Panc1 (cell line): ENCODE results near the gene IFI6. TPM values are rescaled to one million over a fixed set of nuclear protein-coding genes. Genes with fewer than 3 reads are reported as not detected.

Source experiments
- ATAC-seq: fragments of 200-7000 bp; cut with Tn5 transposase; 2 replicates; pipeline ENCODE4 v1.9.1; 2020; ENCODE audit warnings: mild to moderate bottlenecking, moderate library complexity
- BruUV-seq: library from RNA; stranded (reverse); fragments of 400-500 nt; replicated peaks from 2 replicates; lab custom pipeline; 2021; lab: Mats Ljungman, UMichigan
- CTCF ChIA-PET: fragments of 300-600 bp; sonication (Branson Sonifier 250); formaldehyde crosslinking; loops from one replicate; lab custom pipeline; 2022; ENCODE audit warnings: antibody characterized with exemption; lab: Charles Lee
- POLR2A ChIA-PET: fragments of 300-600 bp; sonication (Branson Sonifier 250); formaldehyde crosslinking; loops from one replicate; lab custom pipeline; 2022; ENCODE audit warnings: antibody characterized with exemption; lab: Charles Lee
- DNase-seq: peaks from one replicate; pipeline ENCODE4 v3.0.0-alpha.2; 2010; ENCODE audit warnings: low read depth, low spot score
- H3K27ac ChIP-seq: 2 replicates; pipeline ENCODE4 v1.5.1; 2011; ENCODE audit warnings: mild to moderate bottlenecking, low read length, inconsistent platforms
- H3K27me3 ChIP-seq: fragments of 200-500 bp; sonication (Bioruptor generic); 2 replicates; pipeline ENCODE4 v1.6.0; 2014; ENCODE audit warnings: low read length, inconsistent platforms; ENCODE audit not compliant: control insufficient read depth, insufficient read depth
- H3K36me3 ChIP-seq: fragments of 200-500 bp; sonication (Bioruptor generic); 2 replicates; pipeline ENCODE4 v1.5.1; 2014; ENCODE audit warnings: inconsistent platforms, mild to moderate bottlenecking, low read length, moderate library complexity; ENCODE audit not compliant: control insufficient read depth, insufficient read depth
- H3K4me1 ChIP-seq: 2 replicates; pipeline ENCODE4 v1.5.1; 2011; ENCODE audit warnings: inconsistent platforms, mild to moderate bottlenecking, low read length, moderate library complexity; ENCODE audit not compliant: control insufficient read depth, insufficient read depth
- H3K4me3 ChIP-seq, 2 experiments: 2 replicates each; pipeline ENCODE4 v1.5.1; 2011 to 2012; ENCODE audit warnings: low read depth in 2 of 2, low read length in 2 of 2, mild to moderate bottlenecking in 2 of 2, inconsistent platforms in 1 of 2, moderate library complexity in 1 of 2
- H3K9me3 ChIP-seq: fragments of 200-500 bp; sonication (Bioruptor generic); 2 replicates; pipeline ENCODE4 v1.5.1; 2014; ENCODE audit warnings: low read depth, mild to moderate bottlenecking, inconsistent platforms, low read length, moderate library complexity; ENCODE audit not compliant: control insufficient read depth, insufficient read depth
- CTCF ChIP-seq: fragments of 450-650 bp; IDR thresholded peaks from 2 replicates; pipeline ENCODE4 v1.5.1; 2017; ENCODE audit warnings: mild to moderate bottlenecking
- POLR2AphosphoS5 ChIP-seq: IDR thresholded peaks from 2 replicates; pipeline ENCODE4 v1.6.1; 2012; ENCODE audit warnings: mild to moderate bottlenecking, low read depth, low read length, moderate library complexity
- SIN3A ChIP-seq: IDR thresholded peaks from 2 replicates; pipeline ENCODE4 v1.6.1; 2012; ENCODE audit warnings: low read depth, mild to moderate bottlenecking, low read length, moderate library complexity, borderline replicate concordance; ENCODE audit not compliant: insufficient read depth
- TCF7L2 ChIP-seq: IDR thresholded peaks from 2 replicates; pipeline ENCODE4 v1.6.1; 2011; ENCODE audit warnings: mild to moderate bottlenecking, low read depth, low read length, inconsistent platforms
- in situ Hi-C: cut with HindIII; loops from 2 replicates; pipeline ENCODE4 v1.10.0; 2016; ENCODE audit warnings: low sequenced_read_pairs, low pct_unique_long_range_greater_than_20kb
- intact Hi-C: fragments of 100-400 bp; cut with micrococcal nuclease; formaldehyde crosslinking; loops from one replicate; pipeline ENCODE4 v1.10.0; 2022; ENCODE audit not compliant: unreplicated experiment
- total RNA-seq: library from RNA; stranded (reverse); gene quantifications from one replicate; pipeline ENCODE4 v1.2.1, GENCODE V29; 2021; ENCODE audit not compliant: unreplicated experiment
- TF ChIP-seq, protein P1 (sequence below), 2 experiments: IDR thresholded peaks; 2 replicates each; pipeline ENCODE4 v1.6.1; 2011 to 2012; ENCODE audit warnings: low read depth in 2 of 2, control low read depth in 1 of 2, low read length in 1 of 2, mild to moderate bottlenecking in 1 of 2, moderate library complexity in 1 of 2; ENCODE audit not compliant: insufficient read depth in 1 of 2

IFI6 gene
- total RNA-seq, 1 experiment from 2014 or later, result 39.1 TPM

DNA sequence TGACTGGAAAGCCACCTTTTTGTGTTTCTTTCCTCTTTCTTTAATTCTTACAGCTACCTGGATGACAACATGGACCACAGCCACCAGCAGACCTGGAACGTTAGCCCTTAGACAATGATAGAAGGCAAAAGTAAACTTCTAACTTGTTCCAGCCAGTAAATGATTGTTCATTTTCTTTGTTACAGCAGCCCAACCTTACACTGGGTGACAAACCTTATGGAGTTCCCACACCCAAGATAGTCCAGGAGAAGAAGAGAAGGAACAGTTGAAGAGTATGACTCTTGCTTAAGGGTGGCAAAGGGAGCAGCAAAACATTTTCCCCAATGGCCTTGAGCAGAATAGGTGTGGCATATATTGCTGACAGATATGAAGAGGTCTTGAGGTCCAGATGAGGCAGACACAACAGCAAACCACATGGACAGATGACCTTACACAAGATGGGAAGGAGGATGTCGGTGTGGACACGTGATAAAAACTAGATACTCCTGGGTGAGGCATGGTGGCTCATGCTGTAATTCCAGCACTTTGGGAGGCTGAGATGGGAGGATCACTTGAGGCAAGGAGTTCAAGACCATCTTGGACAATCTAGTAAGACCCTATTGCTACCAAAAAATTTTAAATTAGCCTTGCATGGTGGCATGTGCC lies 42.0 kb upstream of the IFI6 start:
- no peak for DNase-seq
- H3K36me3 ChIP-seq, result no peaks in the 10 kb centered on the region
- no peak overlapping the region for H3K27ac ChIP-seq
- ATAC-seq, result no peak
- in situ Hi-C loops, result no loop called here
- ChIA-PET CTCF (no interaction called here), POLR2A (no interaction called here)
- BruUV-seq, result no TSS peak
- no peaks in the 10 kb centered on the region for H3K4me1 ChIP-seq
- intact Hi-C loops, result no loop called here
- TF ChIP-seq POLR2AphosphoS5, result no peak
- TF ChIP-seq, protein P1, sequence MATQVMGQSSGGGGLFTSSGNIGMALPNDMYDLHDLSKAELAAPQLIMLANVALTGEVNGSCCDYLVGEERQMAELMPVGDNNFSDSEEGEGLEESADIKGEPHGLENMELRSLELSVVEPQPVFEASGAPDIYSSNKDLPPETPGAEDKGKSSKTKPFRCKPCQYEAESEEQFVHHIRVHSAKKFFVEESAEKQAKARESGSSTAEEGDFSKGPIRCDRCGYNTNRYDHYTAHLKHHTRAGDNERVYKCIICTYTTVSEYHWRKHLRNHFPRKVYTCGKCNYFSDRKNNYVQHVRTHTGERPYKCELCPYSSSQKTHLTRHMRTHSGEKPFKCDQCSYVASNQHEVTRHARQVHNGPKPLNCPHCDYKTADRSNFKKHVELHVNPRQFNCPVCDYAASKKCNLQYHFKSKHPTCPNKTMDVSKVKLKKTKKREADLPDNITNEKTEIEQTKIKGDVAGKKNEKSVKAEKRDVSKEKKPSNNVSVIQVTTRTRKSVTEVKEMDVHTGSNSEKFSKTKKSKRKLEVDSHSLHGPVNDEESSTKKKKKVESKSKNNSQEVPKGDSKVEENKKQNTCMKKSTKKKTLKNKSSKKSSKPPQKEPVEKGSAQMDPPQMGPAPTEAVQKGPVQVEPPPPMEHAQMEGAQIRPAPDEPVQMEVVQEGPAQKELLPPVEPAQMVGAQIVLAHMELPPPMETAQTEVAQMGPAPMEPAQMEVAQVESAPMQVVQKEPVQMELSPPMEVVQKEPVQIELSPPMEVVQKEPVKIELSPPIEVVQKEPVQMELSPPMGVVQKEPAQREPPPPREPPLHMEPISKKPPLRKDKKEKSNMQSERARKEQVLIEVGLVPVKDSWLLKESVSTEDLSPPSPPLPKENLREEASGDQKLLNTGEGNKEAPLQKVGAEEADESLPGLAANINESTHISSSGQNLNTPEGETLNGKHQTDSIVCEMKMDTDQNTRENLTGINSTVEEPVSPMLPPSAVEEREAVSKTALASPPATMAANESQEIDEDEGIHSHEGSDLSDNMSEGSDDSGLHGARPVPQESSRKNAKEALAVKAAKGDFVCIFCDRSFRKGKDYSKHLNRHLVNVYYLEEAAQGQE (IDR thresholded peaks at IDR 0.05; ENCODE audit: insufficient read depth in 1 of 2, low read depth in 2 of 2, low read length in 1 of 2), result no peak
- TF ChIP-seq CTCF, result no peak
- TF ChIP-seq TCF7L2, result no peak
- no peak for TF ChIP-seq SIN3A
- no peak overlapping the region for H3K4me3 ChIP-seq
- peaks cover 3% of the 10 kb centered on the region; the same call in 1 of the 2 replicates for H3K27me3 ChIP-seq
- H3K9me3 ChIP-seq, result no peaks in the 10 kb centered on the region

DNA sequence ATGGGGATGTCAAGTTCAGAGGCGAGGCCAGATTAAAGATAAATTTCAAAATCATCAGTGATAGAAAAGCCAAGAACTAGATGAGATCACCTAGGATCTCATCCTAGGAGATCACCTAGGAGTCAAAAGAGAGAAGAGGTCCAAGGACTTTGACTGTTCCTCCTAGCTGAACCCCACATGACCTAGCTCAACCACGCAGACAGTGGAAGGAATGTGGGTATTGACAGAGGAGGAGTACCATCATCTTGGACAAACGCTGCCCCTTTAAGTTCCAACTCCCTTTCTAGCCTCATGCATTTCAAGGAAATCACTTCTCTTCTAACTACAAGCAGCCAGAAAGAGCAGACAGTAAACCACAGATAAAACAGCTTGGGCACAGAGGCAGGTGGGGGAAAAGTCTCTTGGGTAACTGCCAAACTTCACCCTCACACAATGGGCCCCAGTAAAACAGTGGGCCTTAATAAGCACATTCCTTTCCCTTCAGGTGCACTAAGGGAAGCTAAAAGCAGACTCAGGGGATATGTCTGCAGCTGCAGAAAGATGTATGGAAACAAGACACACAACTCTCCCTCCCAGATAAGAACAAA lies 41.2 kb upstream of the IFI6 start:
- no peaks in the 10 kb centered on the region for H3K36me3 ChIP-seq
- no peaks in the 10 kb centered on the region for H3K9me3 ChIP-seq
- no peak overlapping the region for H3K4me3 ChIP-seq
- no peak for TF ChIP-seq CTCF
- TF ChIP-seq POLR2AphosphoS5, result no peak
- TF ChIP-seq TCF7L2, result no peak
- TF ChIP-seq SIN3A, result no peak
- TF ChIP-seq, protein P1 (IDR thresholded peaks at IDR 0.05; ENCODE audit: insufficient read depth in 1 of 2, low read depth in 2 of 2, low read length in 1 of 2), result no peak
- H3K27ac ChIP-seq, result no peak overlapping the region
- DNase-seq (no peak), ATAC-seq (no peak)
- intact Hi-C loops (no loop called here), in situ Hi-C loops (no loop called here)
- no TSS peak for BruUV-seq
- H3K4me1 ChIP-seq, result no peaks in the 10 kb centered on the region
- ChIA-PET POLR2A (no interaction called here), CTCF (no interaction called here)
- peaks cover 3% of the 10 kb centered on the region; the same call in 1 of the 2 replicates for H3K27me3 ChIP-seq
